ENCODE measurements around the gene MRPL40.

DNA sequence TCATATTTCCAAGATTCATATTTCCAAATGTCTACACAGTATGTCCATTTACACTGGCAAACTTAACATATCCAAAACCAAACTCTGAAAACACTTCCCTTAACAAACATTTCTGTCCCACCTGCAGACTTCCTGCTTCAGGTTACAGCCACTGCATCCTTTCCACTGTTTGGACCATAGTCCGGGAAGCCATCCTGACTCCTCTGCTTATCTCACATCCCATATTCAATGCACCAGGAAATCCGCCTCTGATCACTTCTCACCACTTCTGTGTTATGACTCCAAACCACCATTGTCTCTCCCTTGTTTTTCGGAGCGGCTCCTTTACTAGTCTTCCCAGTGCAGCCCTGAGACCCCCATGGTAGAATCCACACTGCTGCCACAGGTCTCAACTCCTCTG is 30.9 kb upstream of the MRPL40 start:
- TF ChIP-seq, protein P1, sequence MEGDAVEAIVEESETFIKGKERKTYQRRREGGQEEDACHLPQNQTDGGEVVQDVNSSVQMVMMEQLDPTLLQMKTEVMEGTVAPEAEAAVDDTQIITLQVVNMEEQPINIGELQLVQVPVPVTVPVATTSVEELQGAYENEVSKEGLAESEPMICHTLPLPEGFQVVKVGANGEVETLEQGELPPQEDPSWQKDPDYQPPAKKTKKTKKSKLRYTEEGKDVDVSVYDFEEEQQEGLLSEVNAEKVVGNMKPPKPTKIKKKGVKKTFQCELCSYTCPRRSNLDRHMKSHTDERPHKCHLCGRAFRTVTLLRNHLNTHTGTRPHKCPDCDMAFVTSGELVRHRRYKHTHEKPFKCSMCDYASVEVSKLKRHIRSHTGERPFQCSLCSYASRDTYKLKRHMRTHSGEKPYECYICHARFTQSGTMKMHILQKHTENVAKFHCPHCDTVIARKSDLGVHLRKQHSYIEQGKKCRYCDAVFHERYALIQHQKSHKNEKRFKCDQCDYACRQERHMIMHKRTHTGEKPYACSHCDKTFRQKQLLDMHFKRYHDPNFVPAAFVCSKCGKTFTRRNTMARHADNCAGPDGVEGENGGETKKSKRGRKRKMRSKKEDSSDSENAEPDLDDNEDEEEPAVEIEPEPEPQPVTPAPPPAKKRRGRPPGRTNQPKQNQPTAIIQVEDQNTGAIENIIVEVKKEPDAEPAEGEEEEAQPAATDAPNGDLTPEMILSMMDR (IDR thresholded peaks at IDR 0.05): no peak
- TF ChIP-seq POLR2A (IDR thresholded peaks at IDR 0.05): no peak

Data from thyroid gland (tissue), 4 donors.